GM23248 (cell line): ENCODE results near the gene RHBDL3. TPM values are rescaled to one million over a fixed set of nuclear protein-coding genes. Genes with fewer than 3 reads are reported as not detected.
A peak's percentile ranks its signal among the peaks of the same experiment; 100 is the strongest.

Source experiments
- DNase-seq: peaks from one replicate; pipeline ENCODE4 v3.0.0-alpha.2; 2015
- H2AFZ ChIP-seq: fragments of 200-600 bp; sonication (generic); 2 replicates; pipeline ENCODE4 v1.6.1; 2016; ENCODE audit warnings: antibody characterized with exemption
- H3F3A ChIP-seq: fragments of 200-600 bp; sonication (generic); 2 replicates; pipeline ENCODE4 v1.6.1; 2016; ENCODE audit warnings: mild to moderate bottlenecking, antibody characterized with exemption, mixed run types; ENCODE audit not compliant: insufficient read depth
- H3K27ac ChIP-seq: fragments of 200-600 bp; sonication (generic); 2 replicates; pipeline ENCODE4 v1.5.1; 2016; ENCODE audit warnings: mild to moderate bottlenecking
- H3K27me3 ChIP-seq: fragments of 200-600 bp; sonication (generic); replicated peaks from 2 replicates; pipeline ENCODE4 v1.6.1; 2016; ENCODE audit warnings: mild to moderate bottlenecking; ENCODE audit not compliant: insufficient read depth
- H3K36me3 ChIP-seq: fragments of 200-600 bp; sonication (generic); 2 replicates; pipeline ENCODE4 v1.6.1; 2016; ENCODE audit warnings: low read depth, mild to moderate bottlenecking
- H3K4me1 ChIP-seq: fragments of 200-600 bp; sonication (generic); 2 replicates; pipeline ENCODE4 v1.6.1; 2016; ENCODE audit warnings: mild to moderate bottlenecking; ENCODE audit not compliant: insufficient read depth
- H3K4me2 ChIP-seq: fragments of 200-600 bp; sonication (generic); one replicate; pipeline ENCODE4 v1.6.1; 2016; ENCODE audit warnings: mild to moderate bottlenecking; ENCODE audit not compliant: unreplicated experiment
- H3K4me3 ChIP-seq: fragments of 200-600 bp; sonication (generic); 2 replicates; pipeline ENCODE4 v1.5.1; 2016; ENCODE audit warnings: mild to moderate bottlenecking
- H3K79me2 ChIP-seq: fragments of 200-600 bp; sonication (generic); 2 replicates; pipeline ENCODE4 v1.6.1; 2016; ENCODE audit warnings: mild to moderate bottlenecking; ENCODE audit not compliant: insufficient read depth
- H3K9ac ChIP-seq: fragments of 200-600 bp; sonication (generic); 2 replicates; pipeline ENCODE4 v1.6.1; 2016; ENCODE audit warnings: mild to moderate bottlenecking
- H3K9me2 ChIP-seq: fragments of 200-600 bp; sonication (generic); 2 replicates; pipeline ENCODE4 v1.6.1; 2016; ENCODE audit warnings: mixed run types, mild to moderate bottlenecking, moderate library complexity; ENCODE audit not compliant: insufficient read depth
- H3K9me3 ChIP-seq: fragments of 200-600 bp; sonication (generic); one replicate; pipeline ENCODE4 v1.6.1; 2017; ENCODE audit warnings: low read depth
- H4K20me1 ChIP-seq: fragments of 200-600 bp; sonication (generic); 2 replicates; pipeline ENCODE4 v1.6.0; 2016; ENCODE audit not compliant: insufficient read depth
- EZH2 ChIP-seq: fragments of 200-600 bp; sonication (generic); IDR thresholded peaks from 2 replicates; pipeline ENCODE4 v1.6.1; 2018; ENCODE audit warnings: antibody characterized with exemption, mild to moderate bottlenecking; ENCODE audit not compliant: insufficient read depth, poor library complexity, severe bottlenecking
- EZH2phosphoT487 ChIP-seq: fragments of 200-600 bp; sonication (generic); IDR thresholded peaks from 2 replicates; pipeline ENCODE4 v1.6.1; 2018; ENCODE audit warnings: antibody characterized with exemption, moderate library complexity, mild to moderate bottlenecking, low read depth; ENCODE audit not compliant: insufficient read depth
- WGBS, 2 experiments: methylation state at CpG; one replicate each; pipeline ENCODE4 v1.1.6; 2015 to 2017; ENCODE audit warnings: low lambda C conversion rate in 2 of 2, low coverage in 1 of 2; ENCODE audit errors: missing lambda C conversion rate in 2 of 2; 5-methylcytosine and 5-hydroxymethylcytosine counted together
- in situ Hi-C: fragments of 300-500 bp; cut with MboI; formaldehyde crosslinking; loops from 2 replicates; pipeline ENCODE4 v1.15.0; 2020
- polyA plus RNA-seq: library from polyadenylated mRNA; unstranded; fragments of >200 nt; fragmentation: Nextera tagmentation; extraction: Ambion mirVana; gene quantifications from 2 replicates; pipeline ENCODE4 v1.2.1, GENCODE V29; 2016
- total RNA-seq: library from RNA; depleted of rRNA; stranded (reverse); fragments of >200 nt; shearing (Covaris generic); gene quantifications from 2 replicates; pipeline ENCODE4 v1.2.3, GENCODE V29; 2014

The RHBDL3 gene
- total and polyA plus RNA-seq, 2 experiments from 2014 or later = 0.09 to 0.11 TPM

- no peak for TF ChIP-seq EZH2
- no peak for TF ChIP-seq EZH2phosphoT487
- H3K9ac ChIP-seq = no peak overlapping the region
- no peaks in the 10 kb centered on the region for H3K27me3 ChIP-seq
- H3K9me3 ChIP-seq = no peaks in the 10 kb centered on the region
- peak; percentile 64 for DNase-seq
- no peaks in the 10 kb centered on the region for H3K9me2 ChIP-seq
- no peaks in the 10 kb centered on the region for H3K36me3 ChIP-seq
- no peaks in the 10 kb centered on the region for H4K20me1 ChIP-seq
- 88 to 89% methylated on average over 6 of the region's 6 CpGs for WGBS, 2 experiments
- H3F3A ChIP-seq = no peaks in the 10 kb centered on the region
- H3K4me3 ChIP-seq = no peak overlapping the region
- no peaks in the 10 kb centered on the region for H3K79me2 ChIP-seq
- in situ Hi-C loops = no loop called here
- H3K4me2 ChIP-seq = no peak overlapping the region
- H3K4me1 ChIP-seq = peaks cover 3% of the 10 kb centered on the region; the same call in 1 of the 2 replicates
- H3K27ac ChIP-seq = no peak overlapping the region
- H2AFZ ChIP-seq = no peak overlapping the region
Measured at GRCh38 chr17:32277284-32277683, 11.7 kb downstream of the RHBDL3 start.

- no peak for DNase-seq
- H3K4me1 ChIP-seq = peaks cover 3% of the 10 kb centered on the region; the same call in 1 of the 2 replicates
- in situ Hi-C loops = no loop called here
Measured at GRCh38 chr17:32278815-32279214, 13.2 kb downstream of the RHBDL3 start.

GRCh38 chr17:32279891-32280716, 14.5 kb downstream of the RHBDL3 start:
- Histone ChIP-seq H3K36me3 (no peaks in the 10 kb centered on the region), H2AFZ (no peak overlapping the region), H3K9me3 (no peaks in the 10 kb centered on the region), H3F3A (no peaks in the 10 kb centered on the region; the same call in 1 of the 2 replicates), H4K20me1 (no peaks in the 10 kb centered on the region), H3K4me3 (no peak overlapping the region), H3K27ac (no peak overlapping the region), H3K4me1 (no peaks in the 10 kb centered on the region), H3K27me3 (no peaks in the 10 kb centered on the region), H3K79me2 (no peaks in the 10 kb centered on the region), H3K4me2 (no peak overlapping the region), H3K9ac (no peak overlapping the region), H3K9me2 (no peaks in the 10 kb centered on the region)
- TF ChIP-seq EZH2phosphoT487 = no peak
- TF ChIP-seq EZH2 = no peak
- 72 to 74% methylated on average over 19 to 21 of the region's 21 CpGs for WGBS, 2 experiments
- in situ Hi-C loops = no loop called here
- no peak for DNase-seq

More at GRCh38 chr17:32278815-32279214, 13.2 kb downstream of the RHBDL3 start:
- Histone ChIP-seq H3F3A (no peaks in the 10 kb centered on the region; the same call in 1 of the 2 replicates), H3K79me2 (no peaks in the 10 kb centered on the region), H3K27ac (no peak overlapping the region), H3K9me2 (no peaks in the 10 kb centered on the region), H4K20me1 (no peaks in the 10 kb centered on the region), H3K4me2 (no peak overlapping the region), H3K27me3 (no peaks in the 10 kb centered on the region), H2AFZ (no peak overlapping the region), H3K9me3 (no peaks in the 10 kb centered on the region), H3K36me3 (no peaks in the 10 kb centered on the region), H3K9ac (no peak overlapping the region), H3K4me3 (no peak overlapping the region)
- TF ChIP-seq EZH2phosphoT487 = no peak
- TF ChIP-seq EZH2 = no peak
- 90 to 93% methylated on average over 2 of the region's 2 CpGs for whole genome bisulfite sequencing, 2 experiments

GRCh38 chr17:32281011-32281451, 15.4 kb downstream of the RHBDL3 start:
- TF ChIP-seq EZH2 (no peak), EZH2phosphoT487 (no peak)
- no peak for DNase-seq

More at GRCh38 chr17:32281011-32281451, 15.4 kb downstream of the RHBDL3 start:
- H3K27ac ChIP-seq = no peak overlapping the region
- H3K36me3 ChIP-seq = no peaks in the 10 kb centered on the region
- no peaks in the 10 kb centered on the region for H3K27me3 ChIP-seq
- H3K9ac ChIP-seq = no peak overlapping the region
- in situ Hi-C loops = no loop called here
- WGBS, 2 experiments = 67 to 78% methylated on average over 6 to 8 of the region's 9 CpGs
- H3K9me2 ChIP-seq = no peaks in the 10 kb centered on the region
- H3K4me1 ChIP-seq = no peaks in the 10 kb centered on the region
- no peaks in the 10 kb centered on the region for H4K20me1 ChIP-seq
- no peak overlapping the region for H2AFZ ChIP-seq
- H3K4me3 ChIP-seq = no peak overlapping the region
- H3K4me2 ChIP-seq = no peak overlapping the region
- H3F3A ChIP-seq = no peaks in the 10 kb centered on the region; the same call in 1 of the 2 replicates
- no peaks in the 10 kb centered on the region for H3K79me2 ChIP-seq
- H3K9me3 ChIP-seq = no peaks in the 10 kb centered on the region
